ACHN (cell line): ENCODE results near the gene INO80D.
A peak's percentile ranks its signal among the peaks of the same experiment; 100 is the strongest.
"Not testable (repeated sequence)": the region's sequence is repeated elsewhere in the genome, so short reads cannot be mapped to it uniquely, and the experiment has no call there.

Experiments used
- DNase-seq: peaks from one replicate; pipeline ENCODE4 v3.0.0-alpha.2; 2015
- in situ Hi-C: cut with HindIII; loops from 2 replicates; pipeline ENCODE4 v1.10.0; 2017; ENCODE audit warnings: low sequenced_read_pairs, low pct_ligation_motif_present, low pct_unique_long_range_greater_than_20kb

Gene INO80D, protein sequence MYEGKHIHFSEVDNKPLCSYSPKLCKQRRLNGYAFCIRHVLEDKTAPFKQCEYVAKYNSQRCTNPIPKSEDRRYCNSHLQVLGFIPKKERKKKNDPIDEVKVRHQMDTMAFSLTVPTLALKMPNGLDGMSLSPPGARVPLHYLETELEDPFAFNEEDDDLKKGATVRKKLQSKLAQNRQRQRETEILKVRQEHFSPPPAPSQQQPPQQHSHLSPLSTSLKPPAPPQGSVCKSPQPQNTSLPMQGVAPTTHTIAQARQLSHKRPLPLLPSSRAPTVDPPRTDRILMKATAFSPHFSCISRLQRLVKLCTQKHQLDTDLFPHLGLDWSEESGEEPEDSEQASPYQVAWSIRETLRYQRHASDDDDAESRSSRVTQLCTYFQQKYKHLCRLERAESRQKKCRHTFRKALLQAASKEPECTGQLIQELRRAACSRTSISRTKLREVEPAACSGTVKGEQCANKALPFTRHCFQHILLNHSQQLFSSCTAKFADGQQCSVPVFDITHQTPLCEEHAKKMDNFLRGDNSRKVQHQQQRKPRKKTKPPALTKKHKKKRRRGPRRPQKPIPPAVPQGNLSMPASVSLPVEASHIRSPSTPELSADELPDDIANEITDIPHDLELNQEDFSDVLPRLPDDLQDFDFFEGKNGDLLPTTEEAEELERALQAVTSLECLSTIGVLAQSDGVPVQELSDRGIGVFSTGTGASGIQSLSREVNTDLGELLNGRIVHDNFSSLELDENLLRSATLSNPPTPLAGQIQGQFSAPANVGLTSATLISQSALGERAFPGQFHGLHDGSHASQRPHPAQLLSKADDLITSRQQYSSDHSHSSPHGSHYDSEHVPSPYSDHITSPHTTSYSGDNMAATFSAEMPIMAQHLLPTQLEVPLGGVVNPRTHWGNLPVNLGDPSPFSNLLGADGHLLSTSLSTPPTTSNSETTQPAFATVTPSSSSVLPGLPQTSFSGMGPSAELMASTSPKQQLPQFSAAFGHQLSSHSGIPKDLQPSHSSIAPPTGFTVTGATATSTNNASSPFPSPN

DNA sequence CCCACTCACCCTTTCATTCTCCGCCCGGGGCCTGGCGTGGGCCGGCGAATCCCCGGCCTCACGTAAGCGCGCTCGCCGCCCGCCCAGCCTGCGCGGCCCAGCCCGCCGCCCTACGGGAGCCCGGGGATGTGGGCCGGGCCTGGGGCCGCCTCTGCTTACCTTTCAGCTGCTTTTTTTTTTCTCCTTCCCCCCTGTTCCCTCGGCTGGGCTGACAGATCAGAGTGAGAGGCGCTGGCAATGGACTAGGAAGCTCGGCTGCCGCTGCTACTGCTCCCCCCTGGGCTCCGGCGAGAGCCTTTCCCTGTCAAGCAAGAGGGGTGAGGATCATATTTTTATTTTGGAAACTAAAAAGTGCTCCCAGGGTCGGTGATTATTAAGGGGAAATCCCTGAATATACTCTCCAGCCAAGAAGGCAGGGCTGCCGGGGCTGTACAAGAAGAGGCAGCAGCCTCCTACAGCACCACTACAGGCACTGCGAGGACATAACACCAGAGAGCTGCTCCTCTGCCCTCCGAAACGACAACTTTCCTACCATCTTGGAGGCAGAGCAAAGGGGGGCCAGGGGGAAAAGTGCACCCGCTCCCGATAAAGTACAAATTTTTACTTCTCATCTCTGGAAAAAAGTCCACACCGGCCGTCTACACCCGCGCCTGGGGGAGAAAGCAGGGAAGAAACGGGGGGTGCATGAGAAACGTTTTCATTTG, at the start of gene INO80D:
Gene INO80D (minus strand): TSS at position 433 of the 704 bp plus-strand sequence. CDS start 23,158 bp downstream, outside the sequence.
- in situ Hi-C loops: no loop called here
- peak; percentile 90 for DNase-seq

GRCh38 chr2:206127656-206128055, 41.7 kb upstream of the INO80D start:
- peak; percentile 11 for DNase-seq
- in situ Hi-C loops: no loop called here

GRCh38 chr2:206125901-206126300, 39.9 kb upstream of the INO80D start:
- in situ Hi-C loops: no loop called here
- no peak for DNase-seq

GRCh38 chr2:206122569-206122968, 36.6 kb upstream of the INO80D start:
- DNase-seq, in situ Hi-C loops: not testable (repeated sequence)

GRCh38 chr2:206116278-206116677, 30.3 kb upstream of the INO80D start:
- DNase-seq: no peak

GRCh38 chr2:206115026-206115578, 29.1 kb upstream of the INO80D start:
- in situ Hi-C loops: no loop called here
- DNase-seq: no peak

More at GRCh38 chr2:206116278-206116677, 30.3 kb upstream of the INO80D start:
- in situ Hi-C loops: no loop called here

DNA sequence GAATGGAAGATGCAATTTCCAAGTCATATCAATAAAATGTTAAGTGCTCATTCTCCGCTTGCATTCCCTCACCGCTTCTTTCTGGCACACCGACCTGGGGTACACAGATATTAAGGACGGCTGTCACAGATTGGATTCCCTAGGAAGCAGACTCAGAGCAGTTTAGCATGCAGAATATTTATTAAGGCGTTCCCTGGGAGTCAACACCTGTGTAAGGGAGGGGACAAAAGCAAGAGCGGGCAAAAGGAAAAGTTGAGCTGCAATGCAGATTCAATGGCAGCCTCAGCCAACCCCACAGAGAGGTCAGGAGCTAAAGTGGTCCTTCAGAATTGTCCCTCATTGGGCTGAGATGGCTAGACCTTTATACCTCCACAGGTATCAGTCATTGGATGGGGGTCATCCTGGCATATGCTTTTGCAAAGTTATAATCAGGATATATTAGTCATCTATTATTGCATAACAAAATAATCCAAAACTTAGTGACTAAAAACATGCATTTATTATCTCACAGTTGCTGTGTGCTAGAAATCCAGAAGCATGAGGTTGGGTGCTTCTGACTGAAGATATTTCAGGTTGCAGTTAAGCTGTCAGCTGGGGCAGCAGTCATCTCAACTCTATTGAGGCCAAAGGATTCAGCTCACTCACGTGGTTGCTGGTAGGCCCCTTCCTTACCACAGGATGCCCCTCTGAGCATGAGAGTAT, 27.0 kb upstream of the INO80D start:
- no peak for DNase-seq
- in situ Hi-C loops: no loop called here

DNA sequence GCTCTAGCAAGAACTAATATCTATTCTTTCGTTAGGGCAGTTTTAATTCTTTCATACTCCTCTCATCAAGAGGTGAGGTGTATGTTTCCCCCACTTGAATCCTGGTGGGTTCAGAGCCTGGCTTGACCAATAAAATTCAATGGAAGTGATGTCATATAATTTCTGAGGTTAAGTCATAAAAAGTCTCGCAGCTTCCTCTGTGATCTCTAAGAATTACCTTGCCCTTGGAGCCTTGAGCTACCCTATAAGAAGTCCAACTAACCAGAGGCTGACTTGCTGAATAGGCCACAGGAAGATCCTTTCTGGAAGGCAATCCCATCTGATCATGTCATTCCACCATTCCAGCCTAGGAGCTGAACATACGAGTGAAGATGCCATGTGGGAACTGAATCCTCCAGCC, 26.1 kb upstream of the INO80D start:
- in situ Hi-C loops: no loop called here
- no peak for DNase-seq

DNA sequence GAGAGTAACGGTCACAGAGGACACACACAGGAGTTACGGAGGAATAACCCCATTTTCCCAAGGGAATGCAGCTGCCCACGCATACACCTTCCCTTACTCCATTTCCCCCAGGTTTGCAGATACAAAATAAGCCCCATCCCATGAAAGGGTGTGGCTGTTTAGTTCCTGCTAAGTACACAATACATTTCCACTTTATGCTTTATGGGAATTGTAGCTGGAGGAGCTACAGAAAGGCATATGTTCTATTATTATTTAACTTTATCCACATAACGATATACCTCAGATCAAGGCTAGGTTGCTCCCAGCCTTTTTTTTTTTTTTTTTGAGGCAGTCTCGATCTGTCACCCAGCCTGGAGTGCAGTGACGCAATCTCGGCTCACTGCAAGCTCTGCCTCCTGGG, 22.7 kb upstream of the INO80D start:
- no peak for DNase-seq
- in situ Hi-C loops: no loop called here

DNA sequence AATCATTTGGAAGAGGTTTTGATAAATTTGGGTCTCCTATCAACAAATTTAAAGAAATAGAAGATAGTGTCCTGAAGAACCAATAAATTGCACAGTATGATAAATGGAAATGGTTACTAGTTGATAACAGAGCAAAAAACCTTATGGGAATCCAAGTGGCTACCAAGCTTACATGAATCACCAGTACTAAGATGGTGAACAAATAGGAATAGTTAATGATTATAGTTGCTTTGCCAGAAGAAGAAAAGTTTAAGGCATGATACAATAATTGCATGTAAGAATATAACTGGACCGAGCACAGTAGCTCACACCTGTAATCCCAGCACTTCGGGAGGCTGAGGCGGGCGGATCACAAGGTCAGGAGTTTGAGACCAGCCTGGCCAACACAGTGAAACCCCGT, 19.6 kb upstream of the INO80D start:
- in situ Hi-C loops: no loop called here

GRCh38 chr2:206105038-206105437, 19.1 kb upstream of the INO80D start:
- in situ Hi-C loops: no loop called here
- DNase-seq: no peak

More for the DNA sequence above, 19.6 kb upstream of the INO80D start:
- DNase-seq: peak; percentile 65

- DNase-seq, in situ Hi-C loops: not testable (repeated sequence)
These were observed 12.9 kb upstream of the INO80D start for GRCh38 chr2:206098872-206099271.

GRCh38 chr2:206098471-206098870, 12.5 kb upstream of the INO80D start:
- in situ Hi-C loops: no loop called here
- no peak for DNase-seq

GRCh38 chr2:206096876-206097275, 10.9 kb upstream of the INO80D start:
- DNase-seq: no peak
- in situ Hi-C loops: no loop called here

DNA sequence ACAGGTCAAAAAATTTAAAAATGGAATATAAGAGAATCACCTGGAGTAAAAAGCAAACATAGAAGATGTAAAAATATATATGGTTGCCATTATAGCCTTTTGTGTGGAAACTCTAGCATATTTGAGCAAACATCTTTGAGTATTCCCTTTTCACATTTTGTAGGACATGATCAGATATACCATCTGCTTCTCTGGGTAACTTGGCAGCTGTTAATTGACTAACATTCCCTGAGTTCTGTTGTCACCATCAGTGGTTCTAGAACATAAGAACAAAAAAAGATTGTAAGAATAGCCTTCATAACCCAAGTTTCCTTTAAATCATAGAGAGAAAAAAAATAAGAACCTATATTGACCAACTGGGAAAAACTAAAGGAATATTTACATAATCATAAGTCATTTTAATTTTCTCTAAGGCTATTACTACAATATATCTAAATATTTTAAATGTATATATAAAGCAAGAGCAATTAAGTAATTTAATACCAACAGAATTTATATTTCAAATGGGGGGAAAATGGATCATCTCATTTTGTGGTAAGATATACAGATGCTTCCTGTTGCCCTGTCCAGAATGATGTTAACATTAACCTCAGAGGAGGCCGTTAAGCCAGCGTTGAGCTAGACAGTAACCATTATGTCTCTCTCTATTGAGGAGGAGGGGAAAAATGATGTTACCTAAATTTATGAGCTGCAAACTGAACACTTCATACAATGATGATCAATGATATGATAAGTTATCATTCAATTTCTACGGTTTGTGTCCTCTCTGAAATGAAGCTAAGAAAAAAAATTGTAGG, 9.8 kb upstream of the INO80D start:
- no peak for DNase-seq
- in situ Hi-C loops: no loop called here

- in situ Hi-C loops: no loop called here
- no peak for DNase-seq
These were observed 6.3 kb upstream of the INO80D start for GRCh38 chr2:206092297-206092696.

GRCh38 chr2:206088248-206088647, 2.3 kb upstream of the INO80D start:
- no peak for DNase-seq
- in situ Hi-C loops: no loop called here
